GM12878 (cell line): Measurements from ENCODE around the gene UTS2. TPM values are rescaled to one million over a fixed set of nuclear protein-coding genes. Genes with fewer than 3 reads are reported as not detected.

Experiments used
- KLF5 ChIP-seq: fragments of 450-650 bp; IDR thresholded peaks from 2 replicates; pipeline ENCODE4 v1.6.1; 2014; ENCODE audit warnings: mild to moderate bottlenecking; ENCODE audit not compliant: partially characterized antibody
- RELB ChIP-seq: fragments of 450-650 bp; IDR thresholded peaks from 2 replicates; pipeline ENCODE4 v1.6.1; 2017; ENCODE audit warnings: low read depth, mild to moderate bottlenecking, moderate library complexity
- REST ChIP-seq: IDR thresholded peaks from 2 replicates; pipeline ENCODE4 v1.6.1; 2012; ENCODE audit warnings: mild to moderate bottlenecking, low read depth, low read length
- SMAD1 ChIP-seq: fragments of 450-650 bp; IDR thresholded peaks from 2 replicates; pipeline ENCODE4 v1.6.1; 2018; ENCODE audit warnings: mild to moderate bottlenecking, low read depth; ENCODE audit not compliant: partially characterized antibody
- SMC3 ChIP-seq: IDR thresholded peaks from 2 replicates; pipeline ENCODE4 v1.6.1; 2011; ENCODE audit warnings: low read length, improper control_type of control experiment, borderline replicate concordance
- STAT3 ChIP-seq: IDR thresholded peaks from 2 replicates; pipeline ENCODE4 v1.6.1; 2011; ENCODE audit warnings: low read depth, low read length, improper control_type of control experiment
- ZBTB4 ChIP-seq: fragments of 450-650 bp; formaldehyde crosslinking; IDR thresholded peaks from 2 replicates; pipeline ENCODE4 v1.4.0; 2022; ENCODE audit warnings: mild to moderate bottlenecking, moderate library complexity
- ZNF217 ChIP-seq: fragments of 450-650 bp; IDR thresholded peaks from 2 replicates; pipeline ENCODE4 v1.6.1; 2017; ENCODE audit warnings: antibody characterized with exemption, mild to moderate bottlenecking
- ZNF274 ChIP-seq: IDR thresholded peaks from one replicate; pipeline ENCODE4 v1.8.0; 2011; ENCODE audit not compliant: insufficient read length, insufficient read depth
- polyA plus RNA-seq, 11 experiments: library from polyadenylated mRNA; depleted of rRNA in 4 of 11; unstranded in 6 of 11; stranded (reverse) in 5 of 11; fragments of >200 nt; fragmentation: Nextera tagmentation in 4 of 11; fragmentation: Illumina TruSeq in 1 of 11; extraction: Ambion mirVana in 4 of 11; extraction: Trizol in 1 of 11; gene quantifications; 1 replicate in 1 of 11; 2 replicates in 10 of 11; pipeline versions ENCODE4 v1.2.1 to v1.2.3, GENCODE V29; 2011 to 2016; ENCODE audit warnings: inconsistent platforms in 2 of 11, missing spikeins in 2 of 11, low read depth in 1 of 11
- total RNA-seq, 4 experiments: library from RNA; depleted of rRNA in 3 of 4; stranded (reverse); fragments of >200 nt in 3 of 4; fragmentation: Illumina TruSeq in 1 of 4; extraction: Trizol in 1 of 4; gene quantifications; 2 replicates each; pipeline versions ENCODE4 v1.2.1 to v1.2.3, GENCODE V29; 2013 to 2021

UTS2 gene
- total and polyA plus RNA-seq, 10 of the 15 experiments (the other 5 are each of a cell fraction or from before 2014, with no cell fraction given): not detected

GRCh38 chr1:7862211-7863060 is 9.6 kb upstream of the UTS2 start (continued):
- TF ChIP-seq SMAD1: no peak
- TF ChIP-seq ZNF274: no peak
- TF ChIP-seq KLF5: no peak
- TF ChIP-seq RELB: no peak
- no peak for TF ChIP-seq REST
- TF ChIP-seq ZBTB4: no peak
- no peak for TF ChIP-seq STAT3
- no peak for TF ChIP-seq SMC3
- TF ChIP-seq ZNF217: no peak
